Brain pericyte (primary cell): ENCODE measurements around the gene GOLGA6L10.
A peak's percentile ranks its signal among the peaks of the same experiment; 100 is the strongest.
"Not testable (repeated sequence)": the region's sequence is repeated elsewhere in the genome, so short reads cannot be mapped to it uniquely, and the experiment has no call there.

Source experiments
- DNase-seq: peaks from one replicate; pipeline ENCODE4 v3.0.0-alpha.2; 2012; ENCODE audit warnings: low read depth, low spot score

Gene GOLGA6L10

DNA sequence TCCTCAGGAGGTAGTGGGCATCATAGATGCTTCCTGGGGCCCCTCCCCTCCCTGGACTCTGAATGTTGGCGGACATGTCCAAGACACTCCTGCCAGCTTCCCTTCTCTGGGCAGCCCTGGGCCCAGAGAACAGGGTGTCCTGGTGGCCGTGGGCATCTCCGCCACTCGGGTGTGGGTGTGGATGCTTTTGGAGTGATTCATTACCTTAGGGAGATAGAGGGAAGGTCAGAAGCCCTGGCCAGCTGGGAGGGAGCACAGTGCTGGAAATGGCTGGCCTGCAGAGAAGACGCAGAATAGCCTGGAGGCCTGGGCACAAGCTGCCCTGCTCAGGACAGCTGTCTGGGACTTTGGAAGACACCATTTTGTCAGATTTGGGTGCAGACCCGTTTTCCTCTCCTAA is 48.9 kb downstream of the GOLGA6L10 start:
- DNase-seq = not testable (repeated sequence)

DNA sequence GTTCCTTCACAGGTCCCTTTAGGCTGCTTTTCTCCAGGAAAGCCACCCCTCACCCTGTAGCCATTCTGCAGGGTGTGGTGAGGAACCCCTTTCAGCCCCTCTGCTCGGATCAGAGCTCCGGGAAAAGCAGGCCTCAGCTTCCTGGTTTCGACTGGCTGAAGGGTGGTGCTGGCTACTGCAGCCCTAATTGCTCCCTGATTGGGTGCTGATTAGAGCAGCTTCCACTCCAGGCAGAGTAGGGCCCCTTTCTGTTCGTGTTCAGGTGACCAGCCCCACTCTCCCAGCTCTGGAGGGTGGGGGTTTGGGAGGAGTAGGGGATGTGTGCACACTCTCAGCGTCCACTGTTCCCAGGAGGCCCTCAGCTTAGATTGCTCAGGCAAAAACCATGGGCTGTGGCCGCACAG is 49.8 kb downstream of the GOLGA6L10 start:
- DNase-seq = not testable (repeated sequence)

DNA sequence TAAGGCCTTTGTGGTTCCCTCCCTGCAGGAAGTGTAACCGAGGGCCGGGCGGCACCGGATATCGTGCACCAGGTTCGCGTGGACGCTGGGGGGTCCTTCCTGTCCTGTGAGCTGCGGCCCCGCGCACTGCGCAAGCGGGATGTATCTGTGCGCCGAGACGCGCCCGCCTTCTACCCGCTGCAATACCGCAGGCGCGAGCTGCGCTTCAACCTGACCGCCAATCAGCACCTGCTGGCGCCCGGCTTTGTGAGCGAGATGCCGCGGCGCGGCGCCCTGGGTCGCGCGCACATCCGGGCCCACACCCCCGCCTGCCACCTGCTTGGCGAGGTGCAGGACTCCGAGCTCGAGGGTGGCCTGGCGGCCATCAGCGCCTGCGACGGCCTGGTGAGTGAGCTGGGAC is 50.8 kb downstream of the GOLGA6L10 start:
- no peak for DNase-seq

DNA sequence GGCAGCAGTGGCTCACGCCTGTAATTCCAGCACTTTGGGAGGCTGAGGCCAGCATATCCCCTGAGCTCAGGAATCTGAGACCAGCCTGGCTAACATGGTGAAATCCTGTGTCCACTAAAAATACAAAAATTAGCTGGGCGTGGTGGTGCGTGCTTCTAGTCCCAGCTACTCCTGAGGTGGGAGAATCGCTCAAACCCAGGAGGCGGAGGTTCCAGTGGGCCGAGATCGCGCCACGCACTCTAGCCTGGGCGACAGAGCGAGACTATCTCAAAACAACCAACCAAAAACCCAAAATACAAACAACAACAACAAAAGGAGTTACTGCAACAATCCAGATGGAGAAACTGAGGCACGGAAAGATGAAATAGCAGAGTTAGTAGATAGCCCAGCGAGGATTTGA is 51.2 kb downstream of the GOLGA6L10 start:
- no peak for DNase-seq

DNA sequence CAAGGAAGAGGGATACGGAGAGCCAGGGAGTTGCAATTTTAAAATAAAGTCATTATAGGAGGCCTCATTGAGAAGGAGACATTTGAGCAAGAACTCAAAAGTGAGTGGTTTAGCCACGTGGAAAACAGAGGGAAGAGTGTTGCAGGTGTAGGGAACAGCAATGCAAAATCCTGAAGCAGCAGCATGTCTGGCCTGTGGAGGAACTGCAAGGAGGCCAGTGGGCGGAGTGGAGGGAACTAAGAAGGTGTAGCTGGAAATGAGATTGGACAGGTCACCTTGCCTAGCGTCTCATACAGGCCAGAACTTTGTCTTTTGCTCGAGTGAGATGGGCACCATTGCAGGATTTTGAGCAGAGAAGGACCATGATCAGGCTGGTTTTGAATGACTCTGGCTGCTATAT is 51.7 kb downstream of the GOLGA6L10 start:
- DNase-seq = no peak

DNA sequence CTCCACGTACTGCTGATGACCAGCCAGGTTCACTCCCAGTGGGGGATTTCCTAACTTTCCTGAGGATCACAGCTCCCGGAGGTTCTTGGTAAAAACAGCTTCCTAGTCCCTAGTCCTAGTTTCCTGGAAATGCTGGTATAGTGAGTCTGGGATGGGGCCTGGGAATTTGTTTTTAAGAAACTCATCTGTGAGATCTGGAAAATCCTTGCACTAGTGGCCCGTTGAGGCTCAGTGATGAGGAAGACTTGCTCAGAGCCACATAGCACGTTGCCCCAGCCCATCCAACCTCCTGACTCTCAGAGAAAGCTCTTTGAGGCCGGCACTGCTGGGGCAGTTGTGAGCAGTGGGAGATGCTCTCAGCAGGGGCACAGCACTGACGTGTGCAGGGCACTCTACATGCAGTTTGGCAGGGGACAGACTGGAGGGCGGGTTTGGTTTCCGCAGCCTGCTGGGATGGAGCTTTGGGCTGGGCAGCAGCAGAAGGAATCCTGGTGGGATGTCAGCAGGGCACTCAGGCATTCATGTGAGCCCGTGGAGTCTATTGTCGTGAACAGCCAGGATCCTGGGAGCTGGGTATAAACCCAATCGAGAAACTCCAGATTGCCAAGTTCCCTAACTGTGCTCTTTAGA is 55.1 kb downstream of the GOLGA6L10 start:
- DNase-seq = peak; percentile 65

DNA sequence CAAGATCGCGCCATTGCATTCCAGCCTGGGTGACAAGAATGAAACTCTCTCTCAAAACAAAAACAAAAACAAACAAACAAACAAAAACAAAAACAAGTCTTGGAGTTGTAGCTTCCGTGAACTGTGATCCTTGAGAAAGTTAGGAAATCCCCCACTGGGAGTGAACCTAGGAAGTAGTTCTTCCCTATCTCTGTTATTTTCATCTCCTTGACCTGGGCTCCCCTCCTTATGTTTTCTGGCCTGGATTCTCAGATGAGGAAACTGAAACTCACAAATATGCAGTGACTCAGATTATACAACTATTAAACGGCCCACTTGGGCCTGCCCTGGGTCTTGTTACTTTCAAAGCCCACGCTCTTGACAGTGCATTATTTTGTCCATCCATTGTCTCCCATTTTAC is 57.0 kb downstream of the GOLGA6L10 start:
- DNase-seq = no peak
